Superior temporal gyrus (tissue), 1 donor: ENCODE measurements around the gene HIVEP1.
A peak's percentile ranks its signal among the peaks of the same experiment; 100 is the strongest.
"Not testable (repeated sequence)": the region's sequence is repeated elsewhere in the genome, so short reads cannot be mapped to it uniquely, and the experiment has no call there.

Experiments used
- DNase-seq: peaks from one replicate; pipeline ENCODE4 v3.0.0-alpha.2; 2016; ENCODE audit errors: extremely low spot score

Gene HIVEP1

DNA sequence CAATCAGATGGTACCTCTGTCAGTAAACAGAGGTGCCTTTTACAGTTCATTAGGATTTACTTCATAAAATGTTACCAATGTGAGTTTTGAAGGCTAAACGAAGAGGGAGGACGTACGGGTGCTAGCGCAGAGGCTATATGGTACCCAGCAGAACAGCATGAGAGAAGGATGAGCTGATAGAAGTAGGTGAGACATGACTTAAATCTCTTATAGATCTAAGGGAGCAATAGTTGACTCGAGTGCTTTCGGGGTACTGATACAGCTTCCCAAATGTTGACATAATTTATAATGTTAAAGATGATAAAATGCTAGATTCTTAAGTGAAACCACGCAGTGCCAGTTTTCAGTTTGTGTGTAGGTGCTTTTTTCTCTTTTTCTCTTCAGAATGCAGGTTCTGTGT lies 72.6 kb downstream of the HIVEP1 start:
- DNase-seq: no peak

DNA sequence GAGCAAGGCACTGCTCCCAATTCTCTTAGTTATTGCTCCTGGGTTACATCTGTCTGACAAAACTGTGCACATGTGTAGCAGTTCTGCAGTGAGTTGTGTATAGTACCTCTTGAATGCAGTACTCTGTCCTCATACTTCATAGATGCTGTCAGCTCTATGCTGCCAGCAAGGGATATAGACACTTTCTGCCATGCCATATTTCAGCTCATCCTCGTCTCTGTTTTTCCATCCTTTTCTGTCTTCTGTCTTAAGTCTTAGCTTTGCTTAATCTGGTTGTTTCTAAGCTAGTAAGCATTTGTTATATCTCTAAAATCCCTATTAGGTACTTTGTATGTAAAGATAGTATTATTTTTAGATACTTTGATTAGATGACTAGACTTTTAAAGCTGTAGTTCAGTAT lies 76.4 kb downstream of the HIVEP1 start:
- DNase-seq: no peak

DNA sequence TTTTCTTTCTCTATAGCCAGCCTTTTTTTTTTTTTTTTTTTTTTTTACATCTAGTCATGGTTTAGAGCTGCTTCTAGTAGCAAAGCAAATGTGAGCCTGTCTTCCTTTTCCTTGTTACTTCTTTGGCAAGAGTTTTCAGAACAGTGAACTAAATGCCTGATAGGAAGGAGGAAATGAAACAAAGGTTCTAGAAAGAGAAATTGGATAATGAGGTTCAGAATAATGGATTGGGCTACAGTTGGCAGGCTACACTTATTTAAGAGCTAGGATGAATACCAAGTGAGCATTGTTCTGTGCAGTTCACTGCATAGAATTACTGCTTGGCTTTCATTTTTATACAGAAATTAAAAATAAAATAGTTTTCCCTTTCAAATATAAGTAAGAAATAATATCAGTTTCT lies 78.6 kb downstream of the HIVEP1 start:
- DNase-seq: peak; percentile 40

DNA sequence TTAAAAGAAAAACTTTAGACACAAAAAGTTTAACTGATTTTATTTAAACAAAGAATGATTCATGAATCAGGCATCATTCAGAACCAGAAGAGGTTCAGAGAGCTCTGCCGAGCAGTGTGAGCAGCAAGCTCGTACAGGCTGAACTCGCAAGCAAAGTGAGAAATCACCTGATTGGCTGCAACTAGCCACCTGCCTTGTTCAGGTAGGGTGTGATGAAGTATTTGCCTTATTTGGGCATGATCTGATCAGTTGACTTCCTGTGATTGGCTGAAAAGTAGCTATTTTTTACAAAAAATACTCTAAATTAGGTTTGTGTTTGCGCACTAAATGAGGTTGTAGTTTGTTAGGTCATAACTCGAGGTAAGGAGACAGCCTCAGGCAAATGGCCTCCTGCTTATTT lies 80.7 kb downstream of the HIVEP1 start:
- no peak for DNase-seq

DNA sequence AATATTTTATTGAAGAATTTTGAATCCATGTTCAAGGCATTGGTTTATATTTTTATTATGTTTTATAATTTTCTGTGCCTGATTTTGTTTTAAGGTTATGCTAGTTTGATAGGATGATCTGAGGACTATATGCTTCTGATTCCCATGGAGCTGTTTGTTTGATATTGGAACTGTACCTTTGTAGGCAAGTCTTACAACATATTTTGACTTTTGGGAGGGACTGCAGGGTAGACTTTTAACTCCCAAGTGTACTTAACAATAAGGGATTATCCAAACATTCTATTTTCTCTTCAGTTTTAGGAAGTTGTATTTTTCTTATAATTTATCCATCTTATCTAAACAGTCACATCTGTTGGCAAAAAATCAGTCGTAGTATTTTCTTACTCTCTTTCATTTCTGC lies 82.6 kb downstream of the HIVEP1 start:
- no peak for DNase-seq

DNA sequence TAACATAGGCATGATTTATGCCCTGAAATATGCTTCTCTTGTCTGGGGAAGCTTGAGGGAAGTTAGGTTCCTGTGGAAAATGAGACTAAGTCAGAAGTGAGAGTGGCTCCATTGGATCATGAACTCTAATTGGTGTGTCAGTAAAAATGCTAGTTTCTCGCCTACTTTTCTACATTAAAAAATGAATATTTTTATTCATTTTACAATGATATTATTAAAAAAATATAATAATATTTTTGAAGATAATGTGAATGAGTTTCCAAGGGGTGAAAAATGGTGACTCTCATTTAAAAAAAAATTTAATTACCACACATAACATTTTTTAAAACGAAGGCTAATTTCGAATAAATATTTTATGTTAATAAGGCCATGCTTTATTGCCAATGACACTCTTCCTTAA lies 84.2 kb downstream of the HIVEP1 start:
- DNase-seq: no peak

DNA sequence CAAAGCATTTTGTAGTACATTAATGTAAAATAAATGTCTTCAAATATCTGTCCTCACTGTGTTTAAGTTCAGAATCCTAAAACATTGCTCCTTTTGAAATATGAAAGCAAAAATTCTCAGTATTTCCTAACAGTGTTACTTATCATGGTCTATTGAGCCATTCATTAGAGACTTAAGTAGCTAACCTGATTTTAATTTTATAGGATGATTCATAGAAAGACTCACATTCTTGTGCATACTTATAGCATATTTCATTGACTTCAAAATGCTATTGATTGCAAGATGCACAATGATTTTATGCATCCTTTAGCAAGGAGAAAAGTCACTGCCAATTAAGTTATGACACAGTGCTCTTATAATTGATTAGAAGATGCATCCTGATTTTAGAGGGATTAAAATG lies 85.7 kb downstream of the HIVEP1 start:
- DNase-seq: no peak

DNA sequence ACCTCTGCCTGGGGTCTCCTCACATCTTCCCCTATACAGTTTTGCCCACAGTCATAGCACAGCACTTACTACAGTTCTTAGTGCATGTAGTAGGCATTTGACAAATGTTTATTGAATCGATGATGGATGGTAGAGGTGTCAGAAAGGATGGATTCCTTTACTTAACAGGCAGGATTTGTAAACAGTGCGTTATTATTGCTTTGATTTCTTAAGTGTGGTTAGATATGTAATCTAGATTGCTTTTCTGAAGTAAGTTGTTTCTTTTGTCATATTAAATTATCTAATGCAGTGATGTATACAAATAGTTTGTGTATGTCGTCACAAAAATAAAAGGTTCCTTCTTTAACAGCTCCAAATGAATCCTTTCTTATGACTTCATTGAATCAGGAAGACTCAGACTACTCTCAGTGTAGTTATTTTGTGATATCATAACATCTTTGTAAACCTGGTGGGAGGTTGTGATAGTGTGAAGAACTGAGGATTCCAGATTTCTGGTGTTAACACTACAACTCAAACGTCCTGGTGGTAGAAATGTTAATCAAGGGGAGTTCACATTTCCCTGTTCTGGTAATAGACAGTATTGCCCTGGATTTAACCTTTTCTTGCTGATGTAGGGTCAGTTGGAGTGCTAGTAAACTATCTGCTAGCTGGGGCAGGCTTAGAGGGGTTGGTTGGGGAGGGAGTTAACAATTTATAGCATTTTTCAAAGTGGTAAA lies 87.7 kb downstream of the HIVEP1 start:
- no peak for DNase-seq

DNA sequence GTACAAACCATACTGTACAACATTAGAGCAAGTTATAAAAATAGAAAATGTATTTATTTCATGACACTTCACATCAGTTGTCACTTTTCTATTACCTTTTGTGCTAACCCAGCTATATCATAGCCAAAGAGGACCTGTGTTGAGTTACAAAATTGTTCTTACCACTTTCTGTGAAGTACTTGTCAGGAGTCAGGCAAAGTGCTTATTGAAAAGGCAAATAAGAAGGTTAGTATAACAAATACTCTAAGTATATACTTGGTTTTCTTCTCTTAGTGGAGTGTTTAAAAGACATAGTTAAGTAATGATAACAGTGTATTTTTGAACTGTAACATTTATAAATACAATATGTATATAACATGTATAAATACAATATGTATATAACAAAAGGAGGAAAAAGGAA lies 88.9 kb downstream of the HIVEP1 start:
- no peak for DNase-seq

DNA sequence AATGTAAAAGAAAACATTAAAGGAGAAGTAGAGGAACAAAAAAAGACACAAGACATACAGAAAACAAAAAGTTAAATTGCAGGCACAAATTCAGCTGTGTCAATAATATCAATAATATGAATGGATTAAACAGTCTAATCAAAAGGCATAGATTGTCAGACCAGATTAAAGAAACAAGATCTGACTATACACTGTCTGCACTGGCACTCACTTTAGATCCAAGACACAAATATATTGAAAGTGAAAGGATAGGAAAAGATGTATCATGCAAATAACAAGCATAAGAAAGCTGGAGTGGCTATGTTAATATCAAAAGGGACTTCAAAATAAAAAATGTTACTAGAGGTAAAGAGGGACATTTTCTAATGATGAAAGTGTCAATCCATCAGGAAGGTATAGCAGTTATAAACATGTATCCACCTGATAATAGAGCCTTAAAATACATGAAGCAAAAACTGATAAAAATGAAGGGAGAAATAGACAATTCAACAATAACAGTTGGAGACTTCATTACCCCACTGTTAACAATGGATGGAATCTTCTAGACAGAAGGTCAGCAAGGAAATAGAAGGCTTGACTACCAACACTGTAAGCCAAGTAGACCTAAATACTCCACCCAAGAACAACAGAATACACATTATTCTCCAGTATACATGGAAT lies 89.7 kb downstream of the HIVEP1 start:
- DNase-seq: no peak

DNA sequence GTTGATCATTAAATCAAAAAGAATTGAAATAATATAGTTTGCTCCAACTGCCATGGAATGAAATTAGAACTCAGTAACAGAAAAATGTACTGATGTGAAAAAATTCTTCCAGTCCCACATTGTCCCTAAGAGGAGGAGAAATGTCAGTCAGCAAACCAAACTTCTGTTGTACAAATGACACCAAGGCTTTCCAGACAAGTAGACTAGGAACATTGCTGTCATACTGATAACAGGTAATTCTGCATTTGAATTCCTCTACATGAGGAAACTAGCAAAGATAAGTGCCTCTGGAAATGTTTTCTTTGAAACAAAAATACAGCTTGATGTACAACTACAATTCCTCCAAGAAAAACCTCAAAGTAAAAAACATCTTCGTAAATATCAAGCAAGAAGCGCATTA lies 90.2 kb downstream of the HIVEP1 start:
- DNase-seq: no peak

DNA sequence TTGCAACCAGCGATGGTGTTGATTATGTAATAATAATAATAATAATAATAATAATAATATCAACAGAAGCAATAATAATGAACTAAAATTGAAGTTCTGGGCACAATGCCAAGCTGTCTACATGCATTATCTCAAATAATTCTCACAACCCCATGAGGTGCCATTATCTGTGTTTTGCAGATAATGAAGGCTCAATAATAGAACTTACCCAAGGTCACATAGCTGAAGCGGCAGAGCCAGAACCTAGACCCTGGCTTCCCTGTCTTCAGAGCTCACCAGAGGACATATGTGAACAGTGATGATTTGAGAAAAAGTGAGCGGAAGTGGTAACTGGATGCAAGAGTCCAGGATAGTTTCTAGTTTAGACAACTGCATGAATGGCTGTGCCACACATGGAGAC lies 91.0 kb downstream of the HIVEP1 start:
- no peak for DNase-seq

DNA sequence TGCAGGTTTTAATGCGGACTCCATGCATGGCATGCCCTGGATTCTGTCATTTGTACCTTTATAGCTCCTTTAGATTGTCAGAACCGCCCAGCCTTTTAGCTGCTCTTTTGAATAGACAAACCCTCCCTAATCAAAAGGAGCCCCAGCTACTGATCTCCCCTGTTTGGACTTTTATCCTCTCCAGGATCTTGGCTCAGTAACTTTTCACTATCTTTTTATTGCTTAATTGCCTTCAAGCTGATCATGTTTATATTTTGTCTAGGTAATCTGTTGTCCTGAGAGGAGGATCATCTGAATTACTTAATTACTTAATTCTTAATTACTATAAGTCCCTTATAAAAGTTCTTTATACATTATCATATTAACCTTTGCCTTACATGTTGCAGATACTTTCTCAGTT lies 93.2 kb downstream of the HIVEP1 start:
- DNase-seq: no peak

DNA sequence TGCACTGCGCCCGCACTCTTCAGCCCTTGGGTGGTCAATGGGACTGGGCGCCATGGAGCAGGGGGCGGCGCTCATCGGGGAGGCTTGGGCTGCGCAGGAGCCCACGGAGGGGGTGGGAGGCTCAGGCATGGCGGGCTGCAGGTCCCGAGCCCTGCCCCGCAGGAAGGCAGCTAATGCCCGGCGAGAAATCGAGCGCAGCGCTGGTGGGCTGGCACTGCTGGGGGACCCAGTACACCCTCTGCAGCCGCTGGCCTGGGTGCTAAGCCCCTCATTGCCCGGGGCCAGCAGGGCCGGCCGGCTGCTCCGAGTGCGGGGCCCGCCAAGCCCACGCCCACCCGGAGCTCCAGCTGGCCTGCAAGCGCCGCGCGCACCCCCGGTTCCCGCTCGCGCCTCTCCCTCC lies 96.3 kb downstream of the HIVEP1 start:
- DNase-seq: not testable (repeated sequence)

DNA sequence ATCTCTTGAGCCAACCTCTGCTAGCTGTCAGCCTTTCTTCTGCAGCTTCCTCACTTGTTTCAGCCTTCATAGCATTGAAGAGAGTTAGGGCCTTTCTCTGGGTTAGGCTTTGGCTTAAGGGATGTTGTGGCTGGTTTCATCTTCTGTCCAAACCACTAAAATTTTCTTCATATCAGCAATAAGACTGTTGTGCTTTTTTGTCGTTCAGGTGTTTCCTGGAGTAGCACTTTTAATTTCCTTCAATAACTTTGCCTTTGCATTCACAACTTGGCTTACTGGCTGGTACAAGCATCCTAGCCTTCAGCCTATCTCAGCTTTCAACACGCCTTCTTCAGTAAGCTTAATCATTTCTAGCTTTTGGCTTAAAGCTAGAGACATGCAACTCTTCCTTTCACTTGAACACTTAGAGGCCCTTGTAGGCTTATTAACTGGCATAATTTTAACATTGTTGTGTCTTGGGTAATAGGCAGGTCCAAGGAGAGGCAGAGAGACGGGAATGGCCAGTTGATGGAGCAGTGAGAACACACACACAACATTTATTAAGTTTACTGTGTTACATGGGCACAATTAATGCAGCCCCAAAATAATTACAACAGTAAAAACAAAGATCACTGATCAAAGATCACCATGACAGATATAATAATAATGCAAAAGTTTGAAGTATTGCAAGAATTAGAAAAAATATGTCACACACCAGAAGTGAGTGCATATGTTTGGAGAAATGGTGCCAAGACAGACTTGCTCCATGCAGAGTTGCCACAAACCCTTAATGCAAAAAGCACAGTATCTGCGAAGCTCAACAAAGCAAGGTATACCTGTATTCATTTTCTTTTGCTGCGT lies 98.6 kb downstream of the HIVEP1 start:
- DNase-seq: no peak

DNA sequence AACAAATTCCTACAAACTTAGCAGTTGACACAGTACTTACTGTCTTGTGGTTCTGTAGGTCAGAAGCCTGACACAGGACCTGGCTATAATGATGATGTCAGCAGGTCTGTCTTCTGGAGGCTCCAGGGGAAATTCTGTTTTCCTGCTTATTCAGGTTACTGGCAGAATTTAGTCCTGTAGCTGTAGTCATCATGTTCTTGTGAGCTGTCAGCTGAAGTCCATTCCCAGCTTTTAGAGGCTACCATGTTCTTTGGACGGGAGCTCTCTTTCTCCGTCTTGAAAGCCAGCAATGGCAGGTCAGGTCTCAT lies 99.2 kb downstream of the HIVEP1 start:
- DNase-seq: no peak

DNA sequence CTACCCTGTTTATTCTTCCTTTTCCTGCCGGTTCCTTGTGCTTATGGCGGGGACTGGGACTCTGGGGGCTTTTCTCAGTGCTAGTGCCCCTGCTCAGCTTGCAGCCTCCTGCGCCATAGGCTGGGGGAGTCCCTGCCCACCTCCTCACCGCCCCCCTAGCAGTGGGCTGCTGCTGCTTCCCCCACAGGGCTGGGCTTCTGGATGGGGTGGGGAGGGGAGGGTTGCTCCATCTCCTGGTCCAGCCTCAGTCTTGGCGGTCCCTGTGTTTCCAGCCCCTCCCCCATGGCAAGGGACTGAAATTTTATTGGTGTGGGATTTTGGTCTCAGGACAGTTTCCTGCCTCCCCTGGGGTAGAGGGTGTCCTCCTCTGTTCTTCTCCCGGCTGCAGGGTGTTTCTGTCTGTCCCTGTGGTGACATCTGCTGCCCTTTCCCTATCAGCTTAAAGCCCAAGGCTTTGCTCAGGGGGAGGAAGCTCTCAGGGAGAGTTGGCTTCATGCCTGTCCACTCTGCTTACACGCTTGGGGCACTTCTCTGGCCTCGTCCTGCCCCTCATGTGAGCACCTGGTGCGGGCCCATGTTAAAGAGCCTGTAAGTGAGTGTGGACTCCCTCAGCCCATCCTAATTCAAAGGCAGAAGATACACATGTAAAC lies 100.6 kb downstream of the HIVEP1 start:
- DNase-seq: no peak

DNA sequence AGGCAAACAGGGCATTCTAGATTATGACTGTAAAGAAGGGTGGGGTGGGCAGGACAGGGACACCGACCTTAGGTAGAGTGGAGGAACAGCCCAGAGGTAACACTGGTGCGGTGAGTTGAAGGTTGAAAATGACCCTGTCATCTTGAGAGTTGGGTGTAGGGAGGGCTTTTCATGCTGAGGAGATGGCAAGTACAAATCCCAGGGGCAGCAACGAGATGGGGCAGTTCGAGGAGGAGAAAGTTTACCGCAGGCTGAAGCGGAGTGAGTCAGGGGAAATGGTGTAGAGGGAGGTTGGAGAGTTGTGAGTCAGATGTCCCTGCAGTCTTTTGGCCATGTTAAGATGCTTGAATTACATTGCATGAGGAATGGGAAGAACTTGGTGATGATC lies 101.1 kb downstream of the HIVEP1 start:
- no peak for DNase-seq

DNA sequence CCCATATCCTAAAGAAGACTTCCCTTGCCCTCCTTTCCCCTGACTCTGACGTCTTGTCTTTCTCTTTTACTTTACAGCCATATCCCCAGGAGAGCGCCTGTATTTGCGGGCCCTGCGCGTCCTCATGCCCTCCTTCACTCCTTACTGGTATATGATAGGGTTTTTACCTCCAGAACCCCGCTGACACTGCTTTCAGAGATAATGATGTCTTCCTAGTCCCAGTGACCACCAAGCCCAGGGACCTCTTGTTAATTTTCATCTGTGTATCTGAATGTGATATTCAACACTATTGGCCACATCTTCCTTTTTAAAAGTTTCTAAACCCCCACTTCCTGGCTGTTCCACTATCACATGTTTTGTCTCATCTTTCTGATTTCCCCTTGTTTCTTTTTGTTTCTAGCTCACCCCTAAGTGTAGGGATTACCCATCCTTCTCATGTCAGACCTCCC lies 102.0 kb downstream of the HIVEP1 start:
- DNase-seq: no peak

DNA sequence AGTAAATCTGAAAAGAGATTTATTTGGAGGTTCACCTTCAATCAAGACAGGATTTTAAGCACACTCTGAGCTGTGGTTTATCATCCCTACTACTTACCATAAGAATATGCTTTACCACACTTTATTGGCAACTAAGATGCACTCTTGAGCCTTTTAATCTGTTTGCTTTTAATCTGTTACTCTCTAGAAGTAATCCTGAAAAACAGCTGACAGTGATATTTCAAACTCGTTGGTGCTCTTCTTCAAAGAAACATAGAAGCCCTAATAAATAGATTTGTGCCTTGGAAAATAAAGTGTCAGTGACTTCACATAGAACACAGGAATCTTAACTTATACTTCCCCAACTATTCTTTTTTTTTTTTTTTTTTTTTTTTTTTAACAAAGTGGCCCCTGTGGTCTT lies 102.9 kb downstream of the HIVEP1 start:
- no peak for DNase-seq

DNA sequence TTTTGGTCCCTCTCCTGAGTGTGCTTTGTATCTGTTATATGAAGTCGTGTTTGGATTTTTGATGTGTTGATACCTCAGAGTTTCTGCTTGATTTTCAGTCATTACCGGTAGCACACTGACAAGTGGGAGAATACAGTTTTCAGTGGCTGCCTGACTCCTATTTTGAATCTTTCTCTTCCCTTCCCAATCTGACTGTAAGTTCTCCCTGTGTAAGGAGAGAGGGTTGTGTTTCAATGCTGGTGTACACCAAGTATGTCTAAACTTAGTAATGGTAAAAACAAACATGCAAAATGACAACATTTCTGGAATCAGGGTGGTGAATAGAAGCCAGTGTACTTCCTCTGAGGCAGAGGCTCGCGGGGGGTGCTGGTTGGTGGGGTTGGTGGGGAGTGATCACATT lies 103.4 kb downstream of the HIVEP1 start:
- DNase-seq: no peak

DNA sequence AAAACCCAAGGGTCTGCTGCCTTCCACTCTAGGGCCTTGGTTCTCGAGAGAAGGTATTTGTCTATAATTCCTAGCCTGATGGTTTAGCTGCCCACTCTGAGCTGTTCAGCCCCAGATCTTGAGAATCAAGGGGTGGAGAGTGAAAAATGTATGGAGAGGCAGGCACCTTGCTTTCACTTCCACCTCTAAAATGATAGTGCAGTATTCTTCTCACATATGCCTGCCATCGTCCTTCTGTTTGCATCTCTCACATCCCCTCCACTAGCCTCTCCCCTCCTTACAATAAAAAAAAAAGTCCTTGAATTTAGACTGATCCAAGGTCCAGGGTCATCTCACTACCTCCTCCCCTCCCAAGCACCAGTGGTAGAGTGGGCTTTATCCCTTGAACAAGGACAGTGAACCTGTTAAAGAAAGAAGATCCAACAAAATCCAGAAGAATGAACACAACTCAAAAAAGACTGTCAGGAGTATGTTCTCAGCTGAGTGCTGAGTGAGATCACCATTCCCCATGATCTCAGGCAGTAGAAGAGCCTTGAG lies 104.2 kb downstream of the HIVEP1 start:
- no peak for DNase-seq
